Testis (tissue), 2 donors: Measurements from ENCODE around the gene DAZL.

Experiments used
- POLR2A ChIP-seq: fragments of 450-650 bp; IDR thresholded peaks from one replicate; pipeline ENCODE4 v1.6.1; 2017; ENCODE audit warnings: antibody characterized with exemption, mild to moderate bottlenecking, moderate library complexity
- TF ChIP-seq, protein P1 (sequence below), 3 experiments: fragments of 450-650 bp in 2 of 3; fragments of 200-600 bp in 1 of 3; sonication (generic) in 1 of 3; IDR thresholded peaks; one replicate each; pipeline ENCODE4 v1.5.1; 2016 to 2019; ENCODE audit warnings: antibody characterized with exemption in 3 of 3, mild to moderate bottlenecking in 2 of 3, moderate library complexity in 1 of 3

- TF ChIP-seq, protein P1, sequence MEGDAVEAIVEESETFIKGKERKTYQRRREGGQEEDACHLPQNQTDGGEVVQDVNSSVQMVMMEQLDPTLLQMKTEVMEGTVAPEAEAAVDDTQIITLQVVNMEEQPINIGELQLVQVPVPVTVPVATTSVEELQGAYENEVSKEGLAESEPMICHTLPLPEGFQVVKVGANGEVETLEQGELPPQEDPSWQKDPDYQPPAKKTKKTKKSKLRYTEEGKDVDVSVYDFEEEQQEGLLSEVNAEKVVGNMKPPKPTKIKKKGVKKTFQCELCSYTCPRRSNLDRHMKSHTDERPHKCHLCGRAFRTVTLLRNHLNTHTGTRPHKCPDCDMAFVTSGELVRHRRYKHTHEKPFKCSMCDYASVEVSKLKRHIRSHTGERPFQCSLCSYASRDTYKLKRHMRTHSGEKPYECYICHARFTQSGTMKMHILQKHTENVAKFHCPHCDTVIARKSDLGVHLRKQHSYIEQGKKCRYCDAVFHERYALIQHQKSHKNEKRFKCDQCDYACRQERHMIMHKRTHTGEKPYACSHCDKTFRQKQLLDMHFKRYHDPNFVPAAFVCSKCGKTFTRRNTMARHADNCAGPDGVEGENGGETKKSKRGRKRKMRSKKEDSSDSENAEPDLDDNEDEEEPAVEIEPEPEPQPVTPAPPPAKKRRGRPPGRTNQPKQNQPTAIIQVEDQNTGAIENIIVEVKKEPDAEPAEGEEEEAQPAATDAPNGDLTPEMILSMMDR (IDR thresholded peaks at IDR 0.05): no peak
- no peak for TF ChIP-seq POLR2A
Measured at GRCh38 chr3:16633948-16634347, 28.7 kb upstream of the DAZL start.
